Activated CD8-positive, alpha-beta memory T cell treated with anti-CD3 and anti-CD28 coated beads, Interleukin-2, amount 10 ng/mL, durations not matched to agents 7 days and 5 days (primary cell): ENCODE results near the gene PLCB1. TPM values are rescaled to one million over a fixed set of nuclear protein-coding genes. Genes with fewer than 3 reads are reported as not detected.

Experiments
- ATAC-seq: fragments of 150-1000 bp; cut with Tn5 transposase; one replicate; pipeline ENCODE4 v1.10.0; 2021; ENCODE audit warnings: moderate library complexity
- CTCF ChIA-PET: fragments of 350-600 bp; sonication (Branson Sonifier 250); formaldehyde crosslinking; loops from one replicate; lab custom pipeline; 2021; ENCODE audit warnings: antibody characterized with exemption; lab: Charles Lee
- DNase-seq: peaks from one replicate; pipeline ENCODE4 v3.0.0-alpha.2; 2020
- H3K27ac Mint-ChIP-seq: one replicate; pipeline ENCODE4 v1.8.0; 2021; ENCODE audit warnings: mild to moderate bottlenecking, mixed read lengths
- H3K27me3 Mint-ChIP-seq: one replicate; pipeline ENCODE4 v1.8.0; 2021; ENCODE audit warnings: mixed read lengths
- H3K36me3 Mint-ChIP-seq: one replicate; pipeline ENCODE4 v1.8.0; 2021; ENCODE audit warnings: mild to moderate bottlenecking, mixed read lengths
- H3K4me1 Mint-ChIP-seq: one replicate; pipeline ENCODE4 v1.8.0; 2021; ENCODE audit warnings: mixed read lengths
- H3K4me3 Mint-ChIP-seq: one replicate; pipeline ENCODE4 v1.8.0; 2021; ENCODE audit warnings: mild to moderate bottlenecking, moderate library complexity, mixed read lengths
- H3K9me3 Mint-ChIP-seq: one replicate; pipeline ENCODE4 v1.8.0; 2022; ENCODE audit warnings: low read depth, mixed read lengths
- total RNA-seq, 2 experiments: library from RNA; stranded (reverse); gene quantifications; one replicate each; pipeline ENCODE4 v1.2.3, GENCODE V29; 2021

Gene PLCB1
- total RNA-seq, 2 experiments from 2014 or later, result 2.4 to 3.2 TPM

DNA sequence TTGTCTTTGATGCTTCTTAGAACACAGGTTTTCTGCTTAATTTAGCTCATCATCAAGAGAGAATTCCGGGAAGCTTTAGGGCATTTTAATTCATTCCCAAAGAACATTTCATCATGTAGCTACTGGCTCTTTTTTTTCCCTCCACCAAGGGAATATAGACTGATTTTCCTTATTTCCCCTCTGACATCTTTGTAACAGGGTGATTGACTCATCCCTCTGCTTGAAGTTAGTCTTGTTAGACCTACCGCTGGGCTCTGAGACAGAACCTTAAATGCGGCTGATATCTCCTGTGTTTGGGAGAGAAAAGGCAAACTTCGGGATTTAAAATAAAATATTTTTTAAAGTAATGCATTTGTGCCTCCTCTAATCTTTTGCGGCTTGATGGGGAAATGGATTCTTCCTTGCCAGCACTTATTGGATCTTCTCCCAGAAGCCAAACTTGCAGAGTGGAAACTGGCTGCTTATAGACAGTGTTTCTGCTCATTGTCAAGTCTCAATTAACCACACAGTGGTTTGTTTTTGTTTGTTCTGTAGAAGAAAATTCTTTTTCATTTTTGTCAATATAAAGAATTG is 664.1 kb downstream of the PLCB1 start:
- Mint-ChIP-seq H3K4me1 (no peaks in the 10 kb centered on the region), H3K9me3 (no peaks in the 10 kb centered on the region), H3K36me3 (no peaks in the 10 kb centered on the region), H3K27me3 (no peaks in the 10 kb centered on the region), H3K4me3 (no peak overlapping the region), H3K27ac (no peak overlapping the region)
- CTCF ChIA-PET, result no interaction called here
- ATAC-seq, result no peak
- no peak for DNase-seq

DNA sequence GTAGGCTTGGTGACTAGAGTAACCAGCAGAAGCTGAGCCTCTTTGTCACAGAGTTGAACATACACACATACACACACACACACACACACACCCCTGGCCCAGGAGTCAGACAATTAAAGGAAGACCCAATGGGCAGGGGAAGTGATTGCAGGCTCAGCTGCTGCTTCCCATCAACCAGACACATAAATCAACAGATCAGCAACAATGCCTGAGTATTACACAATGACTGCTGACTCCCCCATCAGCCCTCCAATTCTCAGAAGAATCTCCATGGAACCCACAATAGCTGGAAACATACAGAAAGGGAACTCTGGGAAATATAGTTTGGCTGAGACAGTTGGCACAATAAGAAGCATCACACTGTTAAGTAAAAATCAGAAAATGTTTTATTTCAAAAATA is 666.4 kb downstream of the PLCB1 start:
- H3K27me3 Mint-ChIP-seq, result no peaks in the 10 kb centered on the region
- DNase-seq (no peak), ATAC-seq (no peak)
- peaks cover 2% of the 10 kb centered on the region for H3K36me3 Mint-ChIP-seq
- H3K27ac Mint-ChIP-seq, result no peak overlapping the region
- H3K9me3 Mint-ChIP-seq, result peaks cover 2% of the 10 kb centered on the region
- H3K4me1 Mint-ChIP-seq, result no peaks in the 10 kb centered on the region
- CTCF ChIA-PET, result interaction anchor here (0.9 to 1.2 kb wide), 2 partner anchors 9 to 38 kb away, joined by 3 read pairs; no protein-coding TSS in a partner anchor
- no peak overlapping the region for H3K4me3 Mint-ChIP-seq

DNA sequence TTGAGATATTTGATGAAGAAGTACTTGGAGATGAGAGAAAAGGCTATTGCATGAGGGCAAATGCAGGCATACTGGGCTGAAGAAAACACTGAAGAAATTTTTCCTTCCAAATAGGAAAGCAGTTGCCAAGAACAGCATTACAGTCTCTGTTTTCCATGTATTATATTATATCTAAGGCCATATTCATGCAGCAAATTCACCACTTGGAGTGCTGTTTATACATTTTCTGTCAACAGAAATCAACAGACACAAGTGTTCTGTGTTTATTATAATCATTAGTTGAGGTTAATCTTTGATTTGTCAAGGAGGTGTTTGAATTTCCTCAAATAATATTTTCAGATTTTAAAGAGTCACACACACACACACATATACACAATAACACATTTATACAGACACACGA is 668.0 kb downstream of the PLCB1 start:
- no peak for ATAC-seq
- DNase-seq, result no peak
- Mint-ChIP-seq H3K27me3 (no peaks in the 10 kb centered on the region), H3K27ac (no peak overlapping the region), H3K9me3 (peaks cover 2% of the 10 kb centered on the region), H3K36me3 (peaks cover 2% of the 10 kb centered on the region), H3K4me1 (peaks cover 1% of the 10 kb centered on the region), H3K4me3 (no peak overlapping the region)
- CTCF ChIA-PET, result no interaction called here

DNA sequence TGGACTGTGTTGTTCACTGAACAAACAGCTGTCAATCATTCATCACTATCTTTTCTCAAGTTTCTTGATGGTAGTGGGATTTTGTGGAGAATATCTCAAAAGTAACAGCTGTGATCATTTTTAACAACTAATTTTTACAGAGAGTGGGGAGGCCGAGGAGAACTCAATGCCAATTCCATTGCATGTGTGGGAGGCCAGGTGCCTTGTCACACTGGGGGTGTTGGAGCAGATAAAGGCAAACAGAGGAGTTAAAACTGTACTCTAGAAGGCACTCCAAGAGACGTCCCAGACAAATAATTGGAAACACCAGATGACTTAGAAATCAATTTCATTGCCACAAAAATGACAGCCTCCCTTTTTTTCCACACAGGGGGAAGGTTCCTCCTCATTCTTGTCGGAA is 669.6 kb downstream of the PLCB1 start:
- DNase-seq (no peak), ATAC-seq (no peak)
- CTCF ChIA-PET, result interaction anchor here (0.9 kb wide), 1 partner anchor 11 kb away, joined by 3 read pairs; no protein-coding TSS in a partner anchor
- Mint-ChIP-seq H3K4me1 (peaks cover 12% of the 10 kb centered on the region), H3K36me3 (peaks cover 2% of the 10 kb centered on the region), H3K27ac (no peak overlapping the region), H3K9me3 (peaks cover 2% of the 10 kb centered on the region), H3K4me3 (no peak overlapping the region), H3K27me3 (no peaks in the 10 kb centered on the region)

DNA sequence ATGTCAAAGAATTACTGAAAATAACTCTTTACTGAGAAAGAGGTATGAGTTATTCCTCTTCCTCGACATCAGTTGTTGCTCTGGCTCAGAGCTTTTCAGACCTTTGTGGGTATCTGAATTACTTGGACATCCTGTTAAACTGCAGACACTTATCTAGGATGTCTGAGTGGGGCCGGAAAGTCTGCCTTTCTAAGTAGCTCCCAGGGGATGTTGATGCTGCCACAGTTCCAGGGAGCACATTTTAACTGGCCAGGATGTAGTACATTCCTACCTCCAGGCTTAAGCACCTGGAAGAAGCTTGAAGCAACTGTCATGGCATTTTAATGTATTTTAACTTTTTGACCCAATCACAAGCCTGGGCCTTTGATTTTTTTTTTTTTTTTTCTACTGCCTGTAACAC is 671.0 kb downstream of the PLCB1 start:
- H3K4me1 Mint-ChIP-seq, result peaks cover 12% of the 10 kb centered on the region

DNA sequence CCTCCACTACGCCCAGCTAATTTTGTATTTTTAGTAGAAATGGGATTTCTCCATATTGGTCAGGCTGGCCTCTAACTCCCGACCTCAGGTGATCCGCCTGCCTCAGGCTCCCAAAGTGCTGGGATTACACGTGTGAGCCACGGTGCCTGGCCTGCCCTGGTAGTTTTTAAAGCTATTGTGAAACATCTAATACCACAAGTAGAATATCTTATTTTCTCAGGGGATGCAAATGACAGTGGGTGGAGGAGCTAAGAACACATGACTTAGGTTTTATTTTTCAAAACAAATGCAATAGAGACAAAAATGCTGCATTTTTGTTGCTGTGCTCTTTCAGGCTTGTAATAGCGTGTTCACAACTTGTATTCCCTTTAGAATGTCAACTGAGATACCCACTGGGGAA is 671.9 kb downstream of the PLCB1 start:
- ATAC-seq, result no peak
- Mint-ChIP-seq H3K9me3 (peaks cover 2% of the 10 kb centered on the region), H3K36me3 (peaks cover 2% of the 10 kb centered on the region), H3K4me3 (no peak overlapping the region), H3K27ac (no peak overlapping the region), H3K4me1 (peaks cover 12% of the 10 kb centered on the region), H3K27me3 (no peaks in the 10 kb centered on the region)
- no peak for DNase-seq
- CTCF ChIA-PET, result no interaction called here

More for the DNA sequence above, 671.0 kb downstream of the PLCB1 start:
- Mint-ChIP-seq H3K9me3 (peaks cover 2% of the 10 kb centered on the region), H3K4me3 (no peak overlapping the region), H3K36me3 (peaks cover 2% of the 10 kb centered on the region), H3K27ac (no peak overlapping the region), H3K27me3 (no peaks in the 10 kb centered on the region)
- no peak for DNase-seq
- CTCF ChIA-PET, result no interaction called here
- ATAC-seq, result no peak

DNA sequence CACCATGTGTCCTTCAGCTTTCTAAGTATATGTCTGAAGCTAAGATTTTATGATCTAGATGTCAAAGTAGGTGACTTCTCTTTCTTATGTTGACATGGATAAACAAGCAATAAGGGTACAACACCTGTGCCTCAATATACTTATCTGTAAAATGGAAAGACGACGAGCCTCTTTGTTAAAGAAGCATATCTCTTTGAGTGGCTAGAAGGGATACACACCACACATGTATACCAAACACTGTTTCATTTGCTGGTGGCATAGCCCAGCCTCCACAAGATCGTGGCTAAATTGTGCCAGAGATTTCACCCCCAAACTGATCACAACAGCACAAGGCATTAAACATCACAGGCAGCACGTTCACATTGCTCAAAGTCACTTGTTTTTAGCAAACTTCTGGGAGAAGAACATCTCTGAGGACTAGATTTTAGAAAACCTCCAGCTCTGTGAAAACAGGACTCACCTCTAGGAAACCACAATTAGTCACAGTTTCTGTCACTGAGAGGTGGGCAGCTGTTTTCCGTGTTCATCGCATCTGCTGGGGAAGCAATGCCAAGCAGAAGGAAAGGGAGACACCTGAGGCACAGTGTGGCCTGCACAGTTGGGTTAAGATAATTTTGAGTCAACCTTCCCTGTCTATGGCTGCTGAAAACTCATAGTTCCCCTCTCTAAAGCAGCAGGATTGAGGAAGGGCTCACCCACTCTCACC is 673.8 kb downstream of the PLCB1 start:
- Mint-ChIP-seq H3K9me3 (peaks cover 2% of the 10 kb centered on the region), H3K27me3 (no peaks in the 10 kb centered on the region), H3K27ac (no peak overlapping the region), H3K4me3 (no peak overlapping the region), H3K36me3 (peaks cover 2% of the 10 kb centered on the region), H3K4me1 (peaks cover 12% of the 10 kb centered on the region)
- peak; percentile 42 for DNase-seq
- CTCF ChIA-PET, result interaction anchor here (1.3 kb wide), 1 partner anchor 15 kb away, joined by 3 read pairs; no protein-coding TSS in a partner anchor
- ATAC-seq, result peak; percentile 47

DNA sequence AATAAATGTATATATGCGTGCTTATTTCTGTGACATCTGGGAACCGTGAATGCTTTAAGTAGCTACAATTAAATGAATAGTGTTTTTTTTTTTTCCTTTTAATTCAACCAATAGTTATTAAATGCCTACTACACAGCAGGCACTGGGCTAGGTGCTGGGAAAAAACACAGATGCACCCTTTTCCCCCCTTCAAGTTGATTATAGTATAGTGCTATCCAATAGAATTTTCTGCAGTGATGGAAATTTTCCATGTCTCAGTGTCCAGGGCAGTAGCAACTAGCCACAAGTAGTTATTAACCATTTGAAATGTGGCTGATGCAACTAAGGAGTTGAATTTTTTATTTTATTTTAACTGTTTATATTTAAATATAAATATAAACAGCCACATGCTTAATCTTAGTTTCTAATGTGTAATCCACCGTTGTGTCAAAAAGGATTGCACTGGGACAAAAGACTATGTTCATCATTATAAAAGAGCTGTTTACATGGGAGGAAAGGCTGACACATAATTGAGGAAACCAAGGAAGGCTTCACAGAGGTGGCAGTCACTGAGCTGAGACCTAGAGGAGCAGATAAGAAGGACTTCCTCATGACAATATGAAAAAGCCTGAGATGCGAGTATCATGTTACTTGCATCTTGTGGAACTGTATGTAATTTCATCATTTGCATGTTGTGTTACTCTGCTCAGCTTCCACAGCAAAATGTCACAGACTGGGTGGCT is 675.6 kb downstream of the PLCB1 start:
- CTCF ChIA-PET, result no interaction called here
- DNase-seq (no peak), ATAC-seq (no peak)
- Mint-ChIP-seq H3K36me3 (no peaks in the 10 kb centered on the region), H3K4me3 (no peak overlapping the region), H3K9me3 (no peaks in the 10 kb centered on the region), H3K27me3 (no peaks in the 10 kb centered on the region), H3K27ac (no peak overlapping the region), H3K4me1 (peaks cover 12% of the 10 kb centered on the region)

DNA sequence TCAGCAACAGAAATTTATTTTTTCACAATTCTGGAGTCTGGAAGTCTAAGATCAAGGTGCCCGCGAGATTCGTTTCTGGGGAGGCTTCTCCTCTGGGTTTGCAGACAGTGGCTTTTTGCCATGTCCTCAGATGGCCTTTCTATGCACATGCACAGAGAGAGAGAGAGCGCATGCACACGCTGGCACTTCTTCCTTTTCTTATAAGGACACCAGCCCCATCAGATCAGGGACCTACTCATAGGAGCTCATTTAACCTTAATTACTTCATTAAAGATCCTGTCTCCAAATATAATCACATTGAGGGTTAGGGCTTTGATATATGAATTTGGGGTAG is 676.1 kb downstream of the PLCB1 start:
- H3K4me3 Mint-ChIP-seq, result no peak overlapping the region
- no peak overlapping the region for H3K27ac Mint-ChIP-seq
- H3K4me1 Mint-ChIP-seq, result peaks cover 12% of the 10 kb centered on the region
- ATAC-seq, result no peak
- no peaks in the 10 kb centered on the region for H3K36me3 Mint-ChIP-seq
- H3K27me3 Mint-ChIP-seq, result no peaks in the 10 kb centered on the region
- DNase-seq, result no peak
- CTCF ChIA-PET, result no interaction called here
- H3K9me3 Mint-ChIP-seq, result no peaks in the 10 kb centered on the region

DNA sequence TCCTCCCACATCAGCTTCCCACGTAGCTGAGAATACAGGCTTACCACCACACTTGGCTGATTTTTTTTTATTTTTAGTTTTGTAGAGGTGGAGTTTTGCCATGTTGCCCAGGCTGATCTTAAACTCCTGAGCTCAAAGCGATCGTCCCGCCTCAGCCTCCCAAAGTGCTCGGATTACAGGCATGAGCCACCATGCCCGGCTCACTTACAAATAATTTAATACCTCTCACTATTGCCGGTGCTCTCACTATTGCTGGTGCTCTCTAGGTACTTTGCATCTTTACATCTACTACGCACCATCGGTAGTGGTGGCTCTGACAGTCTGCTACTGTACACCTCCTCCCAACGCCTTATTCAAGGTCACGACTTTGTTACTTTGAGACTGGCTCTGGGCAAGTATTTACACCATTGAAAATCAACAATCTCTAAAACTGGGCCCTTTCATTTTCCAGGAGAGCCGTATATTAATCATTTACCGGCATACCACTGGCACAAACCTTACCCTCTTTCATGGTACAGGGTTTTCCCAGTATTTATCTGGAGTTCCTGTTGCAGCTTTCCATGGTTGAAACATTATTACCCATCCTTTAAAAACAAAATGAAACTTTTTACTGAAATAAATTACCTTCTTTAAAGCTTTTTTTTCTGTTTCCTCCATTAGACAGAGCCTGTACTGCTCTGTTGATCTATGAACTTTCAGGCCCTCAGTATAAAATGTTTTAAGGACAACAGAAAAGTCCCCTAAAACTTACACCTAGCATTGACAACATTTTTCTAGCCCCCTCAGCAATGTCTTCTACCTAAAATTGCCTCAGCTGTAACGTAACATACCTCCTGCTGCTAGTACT is 677.3 kb downstream of the PLCB1 start:
- DNase-seq, result no peak
- Mint-ChIP-seq H3K27me3 (no peaks in the 10 kb centered on the region), H3K4me3 (no peak overlapping the region), H3K36me3 (no peaks in the 10 kb centered on the region), H3K27ac (no peak overlapping the region), H3K4me1 (peaks cover 12% of the 10 kb centered on the region), H3K9me3 (no peaks in the 10 kb centered on the region)
- CTCF ChIA-PET, result interaction anchor here (1.3 kb wide), 1 partner anchor 49 kb away, joined by 3 read pairs; no protein-coding TSS in a partner anchor
- no peak for ATAC-seq

DNA sequence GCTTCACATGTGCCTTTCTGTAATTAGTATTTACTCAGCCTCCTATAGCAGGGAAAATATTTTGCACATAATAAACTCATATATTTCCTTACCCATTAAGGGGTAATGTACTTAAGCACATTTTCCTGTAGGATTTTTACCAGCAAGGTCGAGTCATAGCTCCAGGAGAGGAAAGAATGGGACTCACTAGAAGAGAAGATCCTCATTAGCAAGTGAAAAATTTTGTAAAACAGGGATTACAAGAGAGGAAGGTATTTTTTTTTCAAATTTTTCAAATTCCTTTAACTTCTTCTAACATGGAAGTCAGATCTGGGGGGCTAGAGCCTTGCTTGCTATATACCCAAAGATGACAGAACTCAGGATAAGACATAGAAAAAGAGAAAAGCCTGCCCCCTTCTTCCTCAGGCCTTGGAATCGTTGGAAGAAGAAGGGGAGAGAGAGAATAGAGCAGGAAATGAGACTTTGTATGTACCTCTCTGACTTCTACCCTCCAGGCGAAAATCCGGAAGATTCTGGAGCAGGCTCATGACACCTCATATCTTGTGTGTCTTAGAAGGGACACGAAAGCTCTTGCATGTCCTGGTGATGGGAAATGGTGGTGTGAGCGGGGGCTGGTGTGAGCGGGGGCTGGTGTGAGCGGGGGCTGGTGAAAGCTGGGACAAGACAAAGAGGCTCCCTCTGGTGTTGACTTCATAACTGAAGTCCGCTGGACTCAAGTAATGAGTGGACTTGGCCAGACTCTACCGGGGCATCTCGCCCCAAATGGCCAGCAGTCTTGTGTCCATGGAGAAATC is 679.9 kb downstream of the PLCB1 start:
- Mint-ChIP-seq H3K9me3 (no peaks in the 10 kb centered on the region), H3K4me1 (no peaks in the 10 kb centered on the region), H3K36me3 (no peaks in the 10 kb centered on the region), H3K27me3 (no peaks in the 10 kb centered on the region), H3K27ac (no peak overlapping the region), H3K4me3 (no peak overlapping the region)
- CTCF ChIA-PET, result no interaction called here
- DNase-seq (no peak), ATAC-seq (no peak)

DNA sequence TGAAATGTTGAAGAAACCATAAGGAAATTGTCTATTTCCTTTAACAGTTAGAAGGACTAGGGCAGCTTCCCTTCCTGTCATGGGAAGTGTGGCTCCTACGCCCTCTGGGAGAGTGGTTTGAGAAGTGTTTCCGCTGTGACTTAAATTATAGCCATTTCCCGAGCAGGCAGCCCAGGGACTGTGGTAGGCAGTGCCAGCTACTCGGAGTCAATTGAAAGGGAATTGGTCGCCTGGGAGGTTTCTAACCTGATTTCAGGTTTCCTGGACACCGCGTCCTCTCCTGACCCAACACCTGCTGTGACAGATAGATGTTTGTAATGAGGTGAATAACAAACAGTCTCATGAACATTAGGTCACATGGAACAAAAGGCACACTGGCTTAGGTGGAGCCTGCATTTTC is 680.8 kb downstream of the PLCB1 start:
- Mint-ChIP-seq H3K27ac (no peak overlapping the region), H3K36me3 (no peaks in the 10 kb centered on the region), H3K4me1 (no peaks in the 10 kb centered on the region), H3K27me3 (no peaks in the 10 kb centered on the region), H3K4me3 (no peak overlapping the region), H3K9me3 (no peaks in the 10 kb centered on the region)
- DNase-seq (no peak), ATAC-seq (no peak)
- CTCF ChIA-PET, result no interaction called here
